HCT116 (cell line): ENCODE measurements around the gene MED31. TPM values are rescaled to one million over a fixed set of nuclear protein-coding genes. Genes with fewer than 3 reads are reported as not detected.

Experiments
- CEBPB ChIP-seq: IDR thresholded peaks from 2 replicates; pipeline ENCODE4 v1.6.1; 2012; ENCODE audit warnings: low read depth
- EGR1 ChIP-seq: IDR thresholded peaks from 2 replicates; pipeline ENCODE4 v1.6.1; 2012; ENCODE audit warnings: low read depth
- FOSL1 ChIP-seq: IDR thresholded peaks from 2 replicates; pipeline ENCODE4 v1.6.1; 2012; ENCODE audit warnings: low read depth
- JUND ChIP-seq: IDR thresholded peaks from 2 replicates; pipeline ENCODE4 v1.6.1; 2012
- POLR2AphosphoS5 ChIP-seq: IDR thresholded peaks from 2 replicates; pipeline ENCODE4 v1.6.1; 2011; ENCODE audit warnings: mild to moderate bottlenecking, low read depth, low read length, moderate library complexity
- SRF ChIP-seq: IDR thresholded peaks from 2 replicates; pipeline ENCODE4 v1.6.1; 2012; ENCODE audit warnings: low read depth
- YY1 ChIP-seq: IDR thresholded peaks from 2 replicates; pipeline ENCODE4 v1.6.1; 2011; ENCODE audit warnings: low read length, low read depth, moderate library complexity, mild to moderate bottlenecking; ENCODE audit not compliant: insufficient replicate concordance; ENCODE audit errors: extremely low read depth
- ZFX ChIP-seq: fragments of 450-650 bp; IDR thresholded peaks from 2 replicates; pipeline ENCODE4 v1.6.1; 2017
- ZNF274 ChIP-seq: fragments of 200-500 bp; sonication (Bioruptor generic); IDR thresholded peaks from 2 replicates; pipeline ENCODE4 v1.6.1; 2014; ENCODE audit warnings: mild to moderate bottlenecking, low read depth, low read length, inconsistent platforms
- total RNA-seq: library from RNA; stranded (reverse); gene quantifications from one replicate; pipeline ENCODE4 v1.2.1, GENCODE V29; 2021; ENCODE audit not compliant: unreplicated experiment
- TF ChIP-seq, protein P1 (sequence below): IDR thresholded peaks from 2 replicates; pipeline ENCODE4 v1.6.1; 2012; ENCODE audit warnings: low read depth
- TF ChIP-seq, protein P2 (sequence below), 3 experiments: fragments of 200-600 bp in 1 of 3; sonication (generic) in 1 of 3; IDR thresholded peaks in 2 of 3; conservative IDR thresholded peaks in 1 of 3; 2 replicates each; pipeline ENCODE4 v1.5.1; 2012 to 2017; ENCODE audit warnings: low read depth in 2 of 3, low read length in 2 of 3, antibody characterized with exemption in 1 of 3, borderline replicate concordance in 1 of 3, control low read depth in 1 of 3, mild to moderate bottlenecking in 1 of 3, mixed read lengths in 1 of 3, mixed run types in 1 of 3, moderate library complexity in 1 of 3; ENCODE audit not compliant: insufficient read depth in 1 of 3
- TF ChIP-seq, protein P3 (sequence below): IDR thresholded peaks from 2 replicates; pipeline ENCODE4 v1.6.1; 2012

Gene MED31
- total RNA-seq, 1 experiment from 2014 or later: 20.3 TPM

DNA sequence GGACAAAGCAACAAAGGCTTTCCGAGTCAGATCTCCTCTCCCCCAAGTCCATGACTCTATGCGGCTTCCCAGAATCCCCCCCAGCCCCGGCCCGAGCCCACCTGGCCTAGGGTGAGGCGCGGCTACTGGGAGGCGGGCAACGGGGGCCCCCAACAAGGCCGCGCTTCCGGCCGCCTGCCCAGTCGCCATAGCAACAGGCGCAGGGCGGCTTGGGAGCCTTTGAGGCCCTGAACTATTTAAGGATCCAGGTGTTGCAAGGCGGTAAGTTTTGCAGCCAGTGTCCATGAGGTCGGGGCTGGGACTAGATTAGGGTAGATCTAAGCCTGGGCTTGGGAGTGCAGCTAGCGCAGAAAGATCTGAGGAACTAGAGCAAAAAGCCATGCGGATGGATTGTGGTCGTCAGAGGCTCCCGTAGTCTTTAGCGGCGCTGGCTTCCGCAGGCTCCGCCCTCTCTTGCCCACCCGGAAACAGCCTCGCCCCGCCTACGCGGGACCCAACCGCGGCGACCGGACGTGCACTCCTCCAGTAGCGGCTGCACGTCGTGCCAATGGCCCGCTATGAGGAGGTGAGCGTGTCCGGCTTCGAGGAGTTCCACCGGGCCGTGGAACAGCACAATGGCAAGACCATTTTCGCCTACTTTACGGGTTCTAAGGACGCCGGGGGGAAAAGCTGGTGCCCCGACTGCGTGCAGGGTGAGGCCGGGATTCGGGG is 10.7 kb downstream of the MED31 start, which contains the start of the genes KIAA0753 and TXNDC17 (continued):
- TF ChIP-seq, protein P1, sequence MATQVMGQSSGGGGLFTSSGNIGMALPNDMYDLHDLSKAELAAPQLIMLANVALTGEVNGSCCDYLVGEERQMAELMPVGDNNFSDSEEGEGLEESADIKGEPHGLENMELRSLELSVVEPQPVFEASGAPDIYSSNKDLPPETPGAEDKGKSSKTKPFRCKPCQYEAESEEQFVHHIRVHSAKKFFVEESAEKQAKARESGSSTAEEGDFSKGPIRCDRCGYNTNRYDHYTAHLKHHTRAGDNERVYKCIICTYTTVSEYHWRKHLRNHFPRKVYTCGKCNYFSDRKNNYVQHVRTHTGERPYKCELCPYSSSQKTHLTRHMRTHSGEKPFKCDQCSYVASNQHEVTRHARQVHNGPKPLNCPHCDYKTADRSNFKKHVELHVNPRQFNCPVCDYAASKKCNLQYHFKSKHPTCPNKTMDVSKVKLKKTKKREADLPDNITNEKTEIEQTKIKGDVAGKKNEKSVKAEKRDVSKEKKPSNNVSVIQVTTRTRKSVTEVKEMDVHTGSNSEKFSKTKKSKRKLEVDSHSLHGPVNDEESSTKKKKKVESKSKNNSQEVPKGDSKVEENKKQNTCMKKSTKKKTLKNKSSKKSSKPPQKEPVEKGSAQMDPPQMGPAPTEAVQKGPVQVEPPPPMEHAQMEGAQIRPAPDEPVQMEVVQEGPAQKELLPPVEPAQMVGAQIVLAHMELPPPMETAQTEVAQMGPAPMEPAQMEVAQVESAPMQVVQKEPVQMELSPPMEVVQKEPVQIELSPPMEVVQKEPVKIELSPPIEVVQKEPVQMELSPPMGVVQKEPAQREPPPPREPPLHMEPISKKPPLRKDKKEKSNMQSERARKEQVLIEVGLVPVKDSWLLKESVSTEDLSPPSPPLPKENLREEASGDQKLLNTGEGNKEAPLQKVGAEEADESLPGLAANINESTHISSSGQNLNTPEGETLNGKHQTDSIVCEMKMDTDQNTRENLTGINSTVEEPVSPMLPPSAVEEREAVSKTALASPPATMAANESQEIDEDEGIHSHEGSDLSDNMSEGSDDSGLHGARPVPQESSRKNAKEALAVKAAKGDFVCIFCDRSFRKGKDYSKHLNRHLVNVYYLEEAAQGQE: no peak
- peak; percentile 92 for TF ChIP-seq EGR1
- TF ChIP-seq, protein P2, sequence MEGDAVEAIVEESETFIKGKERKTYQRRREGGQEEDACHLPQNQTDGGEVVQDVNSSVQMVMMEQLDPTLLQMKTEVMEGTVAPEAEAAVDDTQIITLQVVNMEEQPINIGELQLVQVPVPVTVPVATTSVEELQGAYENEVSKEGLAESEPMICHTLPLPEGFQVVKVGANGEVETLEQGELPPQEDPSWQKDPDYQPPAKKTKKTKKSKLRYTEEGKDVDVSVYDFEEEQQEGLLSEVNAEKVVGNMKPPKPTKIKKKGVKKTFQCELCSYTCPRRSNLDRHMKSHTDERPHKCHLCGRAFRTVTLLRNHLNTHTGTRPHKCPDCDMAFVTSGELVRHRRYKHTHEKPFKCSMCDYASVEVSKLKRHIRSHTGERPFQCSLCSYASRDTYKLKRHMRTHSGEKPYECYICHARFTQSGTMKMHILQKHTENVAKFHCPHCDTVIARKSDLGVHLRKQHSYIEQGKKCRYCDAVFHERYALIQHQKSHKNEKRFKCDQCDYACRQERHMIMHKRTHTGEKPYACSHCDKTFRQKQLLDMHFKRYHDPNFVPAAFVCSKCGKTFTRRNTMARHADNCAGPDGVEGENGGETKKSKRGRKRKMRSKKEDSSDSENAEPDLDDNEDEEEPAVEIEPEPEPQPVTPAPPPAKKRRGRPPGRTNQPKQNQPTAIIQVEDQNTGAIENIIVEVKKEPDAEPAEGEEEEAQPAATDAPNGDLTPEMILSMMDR (IDR thresholded peaks at IDR 0.05 in 2 of 3, conservative IDR thresholded peaks at IDR 0.05 in 1 of 3; ENCODE audit: borderline replicate concordance in 1 of 3, insufficient read depth in 1 of 3, low read depth in 2 of 3, low read length in 2 of 3): no peak
- TF ChIP-seq JUND: no peak; the same call in 1 of the 2 replicates
- TF ChIP-seq POLR2AphosphoS5: peak; percentile 97
- TF ChIP-seq CEBPB: no peak
- no peak for TF ChIP-seq SRF
- no peak for TF ChIP-seq ZNF274
- TF ChIP-seq, protein P3, sequence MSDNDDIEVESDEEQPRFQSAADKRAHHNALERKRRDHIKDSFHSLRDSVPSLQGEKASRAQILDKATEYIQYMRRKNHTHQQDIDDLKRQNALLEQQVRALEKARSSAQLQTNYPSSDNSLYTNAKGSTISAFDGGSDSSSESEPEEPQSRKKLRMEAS: peak; percentile 86
- TF ChIP-seq YY1: peak; percentile 19
- peak; percentile 96 for TF ChIP-seq ZFX
- TF ChIP-seq FOSL1: no peak
